Measurements from ENCODE around the gene TOM1. TPM values are rescaled to one million over a fixed set of nuclear protein-coding genes. Genes with fewer than 3 reads are reported as not detected.

The TOM1 gene
- total RNA-seq, 1 donor, result 118 TPM

- Histone ChIP-seq H3K27ac (ENCODE audit: low read depth, low read length) (no peak overlapping the region), H3K9me3 (ENCODE audit: low read depth, low read length) (no peaks in the 10 kb centered on the region), H3K4me2 (ENCODE audit: insufficient read depth, low read length) (no peak overlapping the region), H3K36me3 (ENCODE audit: insufficient read depth, low read length) (peaks cover 79% of the 10 kb centered on the region), H3K4me3 (ENCODE audit: insufficient read depth, low read length) (no peak overlapping the region), H3K79me2 (ENCODE audit: insufficient read depth, low read length) (no peaks in the 10 kb centered on the region), H2AFZ (ENCODE audit: low read length) (no peak overlapping the region), H3K27me3 (ENCODE audit: insufficient read depth, low read length) (no peaks in the 10 kb centered on the region), H3K4me1 (ENCODE audit: insufficient read depth, low read length) (no peaks in the 10 kb centered on the region), H4K20me1 (ENCODE audit: insufficient read depth, low read length) (peaks cover 4% of the 10 kb centered on the region)
- TF ChIP-seq CTCF (IDR thresholded peaks at IDR 0.05; ENCODE audit: extremely low read depth, low read depth, low read length), result no peak
- DNase-seq (ENCODE audit: insufficient read length, low spot score, missing footprints), result peak; percentile 69
These were observed 44.2 kb downstream of the TOM1 start for GRCh38 chr22:35343664-35344550.

- Histone ChIP-seq H3K4me3 (ENCODE audit: insufficient read depth, low read length) (no peak overlapping the region), H3K36me3 (ENCODE audit: insufficient read depth, low read length) (peaks cover 70% of the 10 kb centered on the region), H4K20me1 (ENCODE audit: insufficient read depth, low read length) (peaks cover 1% of the 10 kb centered on the region), H2AFZ (ENCODE audit: low read length) (no peak overlapping the region), H3K27me3 (ENCODE audit: insufficient read depth, low read length) (no peaks in the 10 kb centered on the region), H3K9me3 (ENCODE audit: low read depth, low read length) (no peaks in the 10 kb centered on the region), H3K79me2 (ENCODE audit: insufficient read depth, low read length) (no peaks in the 10 kb centered on the region), H3K4me1 (ENCODE audit: insufficient read depth, low read length) (no peaks in the 10 kb centered on the region), H3K27ac (ENCODE audit: low read depth, low read length) (no peak overlapping the region), H3K4me2 (ENCODE audit: insufficient read depth, low read length) (no peak overlapping the region)
- no peak for TF ChIP-seq CTCF (IDR thresholded peaks at IDR 0.05; ENCODE audit: extremely low read depth, low read depth, low read length)
- peak; percentile 42 for DNase-seq (ENCODE audit: insufficient read length, low spot score, missing footprints)
These were observed 45.4 kb downstream of the TOM1 start for GRCh38 chr22:35344956-35345690.

GRCh38 chr22:35345808-35346505 is 46.3 kb downstream of the TOM1 start:
- Histone ChIP-seq H3K4me3 (ENCODE audit: insufficient read depth, low read length) (no peak overlapping the region), H3K27ac (ENCODE audit: low read depth, low read length) (no peak overlapping the region), H4K20me1 (ENCODE audit: insufficient read depth, low read length) (no peaks in the 10 kb centered on the region), H3K4me1 (ENCODE audit: insufficient read depth, low read length) (peaks cover 4% of the 10 kb centered on the region), H3K27me3 (ENCODE audit: insufficient read depth, low read length) (no peaks in the 10 kb centered on the region), H2AFZ (ENCODE audit: low read length) (no peak overlapping the region), H3K9me3 (ENCODE audit: low read depth, low read length) (no peaks in the 10 kb centered on the region), H3K4me2 (ENCODE audit: insufficient read depth, low read length) (no peak overlapping the region), H3K36me3 (ENCODE audit: insufficient read depth, low read length) (peaks cover 64% of the 10 kb centered on the region), H3K79me2 (ENCODE audit: insufficient read depth, low read length) (no peaks in the 10 kb centered on the region)
- no peak for TF ChIP-seq CTCF (IDR thresholded peaks at IDR 0.05; ENCODE audit: extremely low read depth, low read depth, low read length)
- DNase-seq (ENCODE audit: insufficient read length, low spot score, missing footprints), result peak; percentile 32
